ENCODE data around the gene PLEKHM3. TPM values are rescaled to one million over a fixed set of nuclear protein-coding genes. Genes with fewer than 3 reads are reported as not detected.
"Not testable (repeated sequence)": the region's sequence is repeated elsewhere in the genome, so short reads cannot be mapped to it uniquely, and the experiment has no call there.

The PLEKHM3 gene
- total RNA-seq, 1 donor, result 19.7 TPM

DNA sequence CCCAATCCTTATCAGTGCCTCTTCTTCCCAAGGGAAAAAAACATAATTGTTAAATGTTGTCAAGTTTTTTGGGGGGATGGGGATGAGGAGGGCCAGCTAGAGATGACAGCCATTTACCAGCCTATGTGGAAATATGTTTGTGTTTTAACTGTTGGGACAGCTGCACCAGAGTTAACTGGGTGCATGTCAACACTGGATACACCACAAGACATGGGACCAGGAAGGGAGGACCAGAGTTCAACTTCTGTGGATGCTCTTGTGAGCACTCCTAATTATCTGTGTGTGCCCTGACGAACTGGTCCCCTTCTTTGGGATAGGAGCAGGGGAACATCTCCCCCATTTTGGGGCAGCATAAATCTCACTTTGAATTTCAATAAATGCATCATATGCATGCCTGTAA is 189.5 kb downstream of the PLEKHM3 start:
- DNase-seq (ENCODE audit: low read depth in 2 of 3, low spot score in 2 of 3), result no peak

DNA sequence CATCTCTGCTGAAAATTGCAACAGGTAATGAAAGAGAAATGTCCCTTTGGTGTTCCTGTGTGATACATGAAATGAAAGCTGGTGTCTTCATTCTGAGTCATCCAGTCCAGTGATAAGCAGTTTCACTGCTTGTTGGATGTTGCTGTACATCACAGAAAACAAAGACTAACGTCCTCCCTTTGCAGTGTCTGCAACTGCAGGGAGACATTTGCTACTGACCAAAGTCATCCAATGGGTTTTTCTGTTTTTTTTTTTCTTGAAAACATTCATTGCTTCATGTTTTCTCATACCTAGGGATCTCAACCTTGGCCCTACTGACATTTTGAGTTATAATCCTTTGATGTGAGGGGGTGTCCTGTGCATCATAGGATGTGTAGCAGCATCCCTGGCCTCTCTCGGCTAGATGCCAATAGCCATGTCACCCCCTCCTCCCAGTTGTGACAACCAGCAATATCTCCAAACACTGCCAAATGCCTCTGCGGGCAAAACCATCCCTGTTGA is 192.0 kb downstream of the PLEKHM3 start:
- DNase-seq (ENCODE audit: low read depth in 2 of 3, low spot score in 2 of 3), result no peak

DNA sequence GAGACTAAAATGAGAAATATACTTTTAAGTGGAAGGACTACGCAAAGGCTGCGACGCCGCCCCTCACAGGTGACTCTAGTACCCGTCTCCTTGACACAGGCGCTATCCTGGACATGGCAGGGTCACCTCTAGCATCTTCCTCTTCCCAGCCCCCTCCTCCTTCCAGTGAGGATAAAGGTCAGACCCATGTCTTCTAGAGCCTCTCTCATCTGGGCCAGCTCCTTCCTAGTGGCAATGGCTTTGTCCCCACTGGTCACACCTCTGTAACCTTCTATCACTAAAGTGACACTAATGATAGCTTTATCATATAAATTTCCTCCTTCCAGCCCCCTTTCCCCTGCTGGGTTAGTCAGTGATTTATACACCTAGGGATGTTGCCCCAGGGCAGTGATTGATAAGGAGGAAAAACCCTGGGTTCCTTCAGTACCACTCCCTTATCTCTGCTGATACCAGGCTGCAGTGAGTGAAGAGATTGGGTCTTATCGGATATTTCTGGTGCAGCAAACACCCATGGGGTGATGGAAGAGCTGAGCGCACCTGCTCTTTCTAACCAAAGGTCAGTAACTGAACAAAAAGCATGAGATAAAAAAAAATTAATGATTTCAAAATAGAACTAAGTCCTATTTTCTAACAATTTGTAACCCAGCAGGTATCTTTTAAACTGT is 193.6 kb downstream of the PLEKHM3 start:
- DNase-seq (ENCODE audit: low read depth in 2 of 3, low spot score in 2 of 3), result no peak

DNA sequence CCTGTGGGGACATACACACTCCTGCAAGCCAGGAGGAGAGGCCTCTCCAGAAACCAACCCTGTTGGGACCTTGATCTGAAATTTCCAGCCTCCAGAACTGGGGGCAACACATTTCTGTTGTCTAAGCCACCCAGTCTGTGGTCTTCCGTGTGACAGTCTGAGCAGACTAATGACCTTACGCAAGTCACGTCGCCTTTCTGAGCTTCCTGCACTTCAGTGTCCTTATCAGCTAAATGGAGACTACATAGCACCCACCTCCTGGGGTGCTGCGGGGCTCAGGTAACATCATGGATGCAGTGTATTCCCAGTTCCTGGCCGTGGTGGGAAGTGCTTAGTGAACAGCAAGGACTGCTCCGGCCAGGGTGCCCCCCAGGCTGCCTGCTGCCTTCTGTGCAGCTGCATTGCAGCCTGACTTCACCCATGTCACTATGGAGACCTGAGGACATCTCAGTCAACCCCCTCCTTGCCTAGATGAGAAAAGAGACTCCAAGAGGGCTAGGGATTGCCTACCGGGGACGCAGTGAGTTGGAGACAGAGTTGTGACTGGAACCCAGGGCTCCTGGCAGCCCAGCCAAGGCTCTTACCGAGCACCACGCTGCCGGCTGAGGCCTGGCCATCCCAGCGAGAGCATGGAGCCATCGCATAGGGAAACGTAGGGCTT is 194.4 kb downstream of the PLEKHM3 start:
- DNase-seq (ENCODE audit: low read depth in 2 of 3, low spot score in 2 of 3), result no peak

DNA sequence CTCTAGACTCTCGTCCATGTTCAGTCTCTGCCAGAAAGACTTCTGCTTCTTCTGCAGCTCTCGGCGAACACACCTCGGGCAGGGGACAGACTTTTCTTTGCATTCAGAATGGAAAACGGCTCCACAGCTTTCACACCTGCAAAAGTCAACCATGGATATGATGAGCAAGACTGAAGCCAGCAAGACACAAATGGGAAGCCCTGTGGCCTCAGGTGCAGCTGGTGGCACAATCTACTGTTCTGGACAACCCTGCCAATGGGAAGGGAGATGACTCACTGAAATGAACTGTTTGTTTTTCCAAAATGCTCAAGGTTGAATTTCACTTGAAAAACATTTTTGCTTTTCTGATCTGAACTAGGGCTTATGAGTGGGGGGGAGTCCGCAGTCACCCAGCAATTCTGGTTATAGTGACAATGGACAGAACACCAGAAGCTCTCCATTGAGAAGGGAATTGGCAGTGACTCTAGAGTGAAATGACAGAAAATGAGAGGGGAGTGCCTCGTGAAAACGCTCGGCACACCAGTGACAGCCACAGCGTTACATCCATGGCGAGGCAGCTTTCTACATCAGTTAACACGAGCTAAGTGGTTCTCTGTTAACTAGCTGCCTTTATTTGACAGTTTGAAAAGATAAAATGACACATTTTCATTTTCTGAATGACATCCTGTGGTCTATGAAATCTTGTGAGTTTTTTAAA is 196.8 kb downstream of the PLEKHM3 start:
- DNase-seq (ENCODE audit: low read depth in 2 of 3, low spot score in 2 of 3), result no peak

DNA sequence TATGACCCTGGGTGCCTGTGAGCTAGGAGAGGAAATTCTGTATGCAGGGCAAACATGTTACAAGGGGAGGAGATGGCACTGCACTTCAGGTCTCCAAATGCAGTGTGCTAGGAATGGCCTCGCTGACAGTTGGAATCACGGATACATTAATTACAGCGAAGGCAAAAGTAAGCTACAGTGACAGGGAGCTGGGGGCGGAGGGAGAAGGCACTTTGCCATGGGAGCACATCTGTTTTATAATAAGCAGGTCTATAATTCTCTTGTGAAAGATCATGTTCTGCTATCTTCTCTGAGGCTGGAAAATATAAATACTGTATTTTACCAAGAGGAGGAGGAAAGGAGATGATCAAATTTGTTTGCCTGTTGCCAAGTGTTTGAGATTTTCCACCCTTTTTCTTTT is 199.3 kb downstream of the PLEKHM3 start:
- no peak for DNase-seq (ENCODE audit: low read depth in 2 of 3, low spot score in 2 of 3)

DNA sequence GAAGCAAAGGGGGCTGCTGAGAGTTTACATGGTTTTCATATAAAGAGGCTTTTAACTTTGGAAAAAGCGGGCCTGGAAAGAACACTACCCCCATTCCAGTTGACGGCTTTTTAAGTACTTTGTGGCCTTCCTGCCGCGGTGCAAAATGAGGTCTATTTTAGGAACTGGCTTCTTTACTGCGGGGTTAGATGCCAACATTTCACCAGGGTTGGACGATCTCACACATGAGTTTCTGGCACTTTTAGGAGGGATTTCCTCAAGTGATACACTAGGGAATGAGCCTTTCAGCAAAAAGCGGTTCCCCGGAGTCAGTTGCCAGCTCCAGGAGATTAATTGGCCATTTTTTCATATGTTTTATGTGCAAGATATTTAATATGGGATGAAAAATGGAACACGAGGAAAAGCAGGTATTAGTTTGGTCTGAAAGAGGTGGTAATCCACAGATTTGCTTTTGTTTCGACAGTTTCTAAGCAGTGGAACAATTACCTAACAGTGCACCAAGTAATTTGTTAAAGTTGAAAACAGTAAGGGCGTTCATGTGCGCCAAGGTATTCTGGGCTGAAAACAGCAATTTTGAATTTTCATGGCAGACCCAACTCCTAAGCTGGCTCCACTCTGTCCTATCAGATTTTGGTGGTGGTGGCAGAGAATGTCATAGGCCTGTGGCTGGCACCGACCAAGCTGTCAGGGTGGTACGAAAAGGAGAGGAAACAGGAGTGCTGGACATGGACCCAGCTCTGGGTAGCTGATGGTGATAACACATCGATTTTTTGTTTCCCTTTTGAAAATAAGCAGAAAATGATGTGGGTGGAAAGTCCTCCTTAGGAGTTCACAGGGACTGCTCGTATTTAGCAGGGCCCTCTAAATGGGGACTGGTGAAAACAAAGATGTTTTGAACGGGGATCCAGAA is 200.0 kb downstream of the PLEKHM3 start:
- no peak for DNase-seq (ENCODE audit: low read depth in 2 of 3, low spot score in 2 of 3)

DNA sequence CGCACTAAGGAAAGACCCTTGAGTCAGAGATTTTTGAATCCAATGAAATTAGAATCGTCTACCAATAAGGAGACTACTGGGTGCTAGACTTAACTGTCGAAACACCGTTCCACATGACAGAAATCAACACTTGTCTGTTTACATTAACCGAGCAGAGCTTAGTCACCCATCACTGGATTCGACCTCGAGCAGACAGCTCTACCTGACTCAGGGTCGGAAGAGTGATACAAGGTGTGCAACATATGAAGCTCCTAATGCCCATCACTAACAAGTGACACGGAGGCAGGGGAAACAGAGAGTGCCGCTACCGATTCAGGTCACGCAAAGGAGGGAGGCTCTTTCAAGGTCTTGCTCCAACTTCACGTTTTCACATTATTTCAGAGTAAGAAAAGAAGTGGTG is 201.5 kb downstream of the PLEKHM3 start:
- DNase-seq (ENCODE audit: low read depth in 2 of 3, low spot score in 2 of 3), result no peak

DNA sequence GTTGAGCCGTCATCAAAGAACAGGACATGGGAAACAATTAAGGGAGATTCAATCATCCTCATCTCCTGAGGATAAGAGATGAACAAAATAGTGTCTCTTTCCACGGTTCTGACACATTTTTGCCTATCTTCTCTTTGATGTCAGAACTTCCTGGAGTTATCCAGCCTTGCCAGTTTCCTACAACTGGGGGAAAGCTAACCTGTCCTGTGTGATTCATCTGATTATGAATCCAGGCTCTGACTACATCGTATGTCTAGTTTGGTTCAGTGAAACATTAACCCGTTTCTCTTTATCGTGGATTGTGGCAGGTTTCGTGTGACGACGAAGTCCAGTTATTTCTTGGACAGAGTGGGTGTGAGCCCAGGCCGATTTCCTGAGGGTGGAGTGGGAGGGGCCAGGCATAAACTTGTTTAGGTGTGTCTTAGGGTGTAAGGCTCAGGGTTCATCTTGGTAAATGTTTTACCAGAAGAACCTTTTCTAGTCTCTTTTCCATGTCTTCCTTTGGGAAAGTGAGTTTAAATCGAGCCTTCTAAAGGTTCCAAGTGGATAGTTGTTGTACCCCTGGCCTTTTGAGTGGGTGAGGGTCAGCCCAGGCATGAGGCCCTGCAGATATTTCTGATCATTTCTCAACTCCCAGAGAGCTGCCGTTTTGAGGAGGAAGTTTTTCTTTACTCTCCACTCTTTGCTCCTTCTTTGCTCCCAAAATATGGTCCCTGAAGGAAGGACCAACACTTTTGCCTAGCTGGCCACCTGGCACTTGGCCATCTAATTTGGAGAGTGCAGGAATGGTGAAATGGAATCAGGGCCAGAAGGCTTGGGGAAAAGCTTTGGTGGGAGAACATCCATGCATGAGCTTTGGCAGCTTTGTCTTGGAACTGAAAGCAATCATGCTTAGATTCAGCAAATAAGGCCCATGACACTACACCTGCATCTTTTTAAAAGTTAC is 205.2 kb downstream of the PLEKHM3 start:
- DNase-seq (ENCODE audit: low read depth in 2 of 3, low spot score in 2 of 3), result no peak

DNA sequence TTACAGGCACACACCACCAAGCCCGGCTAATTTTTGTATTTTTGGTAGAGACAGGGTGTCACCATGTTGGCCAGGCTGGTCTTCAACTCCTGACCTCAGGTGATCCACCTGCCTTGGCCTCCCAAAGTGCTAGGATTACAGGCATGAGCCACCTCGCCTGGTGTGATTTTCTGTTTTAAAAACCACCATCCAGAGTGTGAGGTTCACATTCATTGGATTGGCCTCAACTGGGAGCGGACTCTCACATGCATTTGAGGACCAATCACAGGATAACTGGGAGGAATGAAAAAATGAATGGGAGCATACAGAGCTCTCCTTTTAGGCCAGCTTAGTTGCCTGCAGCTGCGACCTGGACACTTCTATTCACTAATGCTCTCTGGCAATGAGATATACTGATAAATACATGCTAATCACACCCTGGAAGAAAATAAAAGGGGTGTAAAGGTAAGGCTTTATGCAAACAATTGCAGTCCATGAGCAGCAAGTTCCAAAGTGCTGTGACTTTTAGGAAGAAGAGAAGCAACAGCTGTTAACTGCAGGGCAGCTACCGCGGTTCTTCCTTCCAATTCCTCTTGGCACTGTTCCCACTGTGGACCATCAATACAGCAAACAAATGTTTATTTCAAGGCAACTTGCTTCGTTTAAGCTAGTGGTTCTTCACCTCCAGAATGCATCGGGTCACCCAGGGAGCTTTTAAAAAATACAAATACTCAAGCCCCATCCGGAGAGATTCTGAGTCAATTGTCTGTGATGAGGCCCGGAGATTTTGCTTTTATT is 206.1 kb downstream of the PLEKHM3 start:
- DNase-seq (ENCODE audit: low read depth in 2 of 3, low spot score in 2 of 3), result no peak

DNA sequence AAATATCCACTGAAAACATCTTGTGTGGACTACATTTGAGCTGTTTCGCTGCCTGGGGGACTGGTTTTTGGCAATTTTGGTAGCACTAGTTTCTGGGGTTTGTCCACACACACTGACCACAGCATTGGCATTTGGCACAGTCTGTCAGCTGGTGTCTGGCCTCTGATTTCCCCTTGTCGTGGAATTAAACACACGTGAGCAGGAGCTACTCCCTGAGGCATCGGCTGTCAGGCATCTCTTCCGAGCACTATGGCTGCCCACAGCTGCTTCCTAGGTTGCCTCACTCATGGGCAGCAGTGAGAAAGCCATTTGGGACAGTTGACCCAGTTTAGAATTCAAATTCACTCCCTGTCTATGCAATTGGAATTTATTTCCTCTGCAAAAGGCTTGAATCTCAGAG is 208.8 kb downstream of the PLEKHM3 start:
- no peak for DNase-seq (ENCODE audit: low read depth in 2 of 3, low spot score in 2 of 3)

DNA sequence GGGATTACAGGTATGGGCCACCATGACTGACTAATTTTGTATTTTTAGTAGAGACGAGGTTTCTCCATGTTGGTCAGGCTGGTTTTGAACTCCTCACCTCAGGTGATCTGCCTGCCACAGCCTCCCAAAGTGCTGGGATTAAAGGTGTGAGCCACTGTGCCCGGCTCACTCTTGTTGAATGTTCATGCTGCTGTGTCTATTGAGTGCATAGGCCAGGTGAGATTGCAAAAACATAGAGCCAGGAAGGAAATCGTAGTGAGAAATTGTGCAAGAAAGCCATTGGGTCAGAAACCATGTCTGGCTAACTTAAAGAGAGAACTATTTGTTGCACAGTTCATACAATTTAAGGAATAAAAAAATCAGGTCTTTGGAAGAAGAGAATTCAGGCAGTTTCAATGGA is 210.1 kb downstream of the PLEKHM3 start:
- no peak for DNase-seq (ENCODE audit: low read depth in 2 of 3, low spot score in 2 of 3)

DNA sequence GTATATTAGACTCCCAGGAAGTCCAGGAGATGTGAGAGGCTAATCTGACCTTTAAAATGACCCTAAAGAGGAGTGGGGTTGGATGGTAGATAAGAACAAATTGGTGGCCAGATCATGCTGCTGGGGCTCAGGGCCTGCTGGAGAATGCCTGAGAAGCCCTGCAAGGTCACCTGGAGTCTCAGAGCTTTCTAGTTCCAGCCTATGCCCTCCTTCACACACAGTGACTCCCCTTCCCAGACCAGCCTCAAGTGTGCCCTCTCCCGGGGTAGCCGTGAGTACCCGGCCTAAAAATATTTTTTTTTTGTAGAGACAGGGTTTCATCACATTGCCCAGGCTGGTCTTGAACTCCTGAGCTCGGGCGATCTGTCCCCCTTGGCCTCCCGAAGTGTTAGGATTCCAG is 211.4 kb downstream of the PLEKHM3 start:
- no peak for DNase-seq (ENCODE audit: low read depth in 2 of 3, low spot score in 2 of 3)

DNA sequence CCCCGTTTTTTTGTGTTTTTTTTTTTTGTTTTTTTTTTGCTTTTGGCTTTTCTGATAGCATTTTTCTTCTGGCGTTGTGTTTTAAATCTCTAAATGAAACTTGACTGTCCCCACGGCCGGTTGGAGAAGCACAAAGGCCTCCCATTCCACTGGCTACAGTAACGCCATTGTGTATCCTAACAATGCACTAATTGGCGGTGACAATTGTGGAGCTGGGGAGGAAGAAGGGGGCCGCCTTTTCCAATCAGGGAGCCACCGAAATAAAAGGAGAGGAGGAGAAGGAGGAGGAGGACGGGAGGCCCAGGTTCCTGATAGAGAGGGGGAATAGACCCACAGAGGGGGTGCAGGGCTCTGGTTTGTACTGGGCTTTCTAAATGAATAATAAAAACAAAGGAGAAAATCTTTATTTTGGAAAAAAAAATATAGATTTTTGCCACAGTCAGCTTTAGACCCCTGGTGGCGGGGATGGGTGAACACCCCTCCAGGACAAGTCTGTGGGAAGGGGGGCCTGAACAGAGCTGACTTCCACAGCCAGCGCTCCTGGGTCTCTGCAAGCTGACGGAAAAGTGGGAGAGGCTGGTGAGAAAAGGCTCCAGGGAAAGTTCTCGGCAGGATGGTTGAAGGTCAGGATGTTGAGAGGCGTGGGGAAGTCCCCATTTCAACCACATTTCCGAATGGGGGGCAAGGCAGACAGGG is 212.0 kb downstream of the PLEKHM3 start:
- DNase-seq (ENCODE audit: low read depth in 2 of 3, low spot score in 2 of 3), result no peak

DNA sequence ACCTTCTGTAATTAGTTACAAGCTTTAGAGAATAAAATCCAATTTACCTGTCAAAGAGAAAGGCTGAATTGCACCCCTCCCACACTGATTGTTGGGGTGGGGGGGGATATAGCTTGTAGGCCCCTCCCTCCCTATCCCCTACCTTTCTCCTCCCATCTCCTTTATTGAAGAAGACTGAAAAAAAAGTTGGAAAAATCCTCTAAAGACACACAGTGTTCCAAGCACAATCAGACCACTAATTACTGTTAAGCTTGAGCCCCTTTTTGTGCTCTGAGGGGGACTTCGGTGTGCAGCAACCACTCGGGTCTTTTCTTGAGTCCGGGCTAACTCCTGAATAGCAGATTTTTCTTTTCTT is 212.6 kb downstream of the PLEKHM3 start:
- no peak for DNase-seq (ENCODE audit: low read depth in 2 of 3, low spot score in 2 of 3)

DNA sequence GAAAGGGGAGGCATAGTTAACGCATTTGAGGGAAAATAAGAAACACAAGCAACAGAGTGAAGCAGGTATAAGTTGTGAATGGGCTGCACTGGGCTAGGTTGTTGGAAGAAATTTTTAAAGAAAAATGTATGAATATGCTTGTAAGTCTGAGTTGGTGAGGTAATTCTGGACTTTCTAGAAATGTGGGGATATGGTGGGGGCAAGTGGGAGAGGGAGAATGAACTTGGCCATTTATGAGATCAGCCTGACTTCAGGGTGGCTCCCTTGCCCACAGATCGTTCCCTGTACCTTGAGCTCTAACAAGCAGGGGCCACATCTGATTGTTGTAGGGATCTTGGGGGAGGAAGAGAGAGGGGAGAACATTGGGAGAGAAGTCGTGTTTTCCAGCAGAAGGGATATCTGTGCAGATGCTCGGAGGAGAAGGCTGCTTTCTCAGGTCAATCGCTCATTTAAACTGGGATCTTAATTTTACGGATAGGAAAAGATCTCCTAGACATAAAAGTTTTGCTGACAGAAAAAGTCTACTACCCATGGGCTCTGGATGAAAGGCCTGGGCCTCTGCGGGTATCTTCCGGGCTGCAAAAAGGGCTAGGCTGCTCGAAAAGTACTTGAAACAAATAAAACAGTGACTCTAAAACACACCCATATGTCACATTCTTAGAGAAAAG is 213.1 kb downstream of the PLEKHM3 start:
- no peak for DNase-seq (ENCODE audit: low read depth in 2 of 3, low spot score in 2 of 3)

DNA sequence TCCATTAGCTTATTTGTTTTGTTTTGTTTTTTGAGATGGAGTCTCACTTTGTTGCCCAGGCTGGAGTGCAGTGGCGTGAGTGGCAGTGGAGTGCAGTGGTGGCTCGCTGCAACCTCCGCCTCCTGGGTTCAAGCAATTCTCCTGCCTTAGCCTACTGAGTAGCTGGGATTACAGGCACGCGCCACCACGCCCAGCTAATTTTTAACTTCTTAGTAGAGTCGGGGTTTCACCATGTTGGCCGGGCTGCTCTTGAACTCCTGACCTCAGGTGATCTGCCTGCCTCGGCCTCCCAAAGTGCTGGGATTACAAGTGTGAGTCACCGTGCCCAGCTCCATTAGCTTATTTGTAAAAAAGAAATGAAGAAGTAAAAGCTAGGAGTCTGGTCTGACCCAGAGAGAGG is 213.7 kb downstream of the PLEKHM3 start:
- DNase-seq (ENCODE audit: low read depth in 2 of 3, low spot score in 2 of 3), result not testable (repeated sequence)

DNA sequence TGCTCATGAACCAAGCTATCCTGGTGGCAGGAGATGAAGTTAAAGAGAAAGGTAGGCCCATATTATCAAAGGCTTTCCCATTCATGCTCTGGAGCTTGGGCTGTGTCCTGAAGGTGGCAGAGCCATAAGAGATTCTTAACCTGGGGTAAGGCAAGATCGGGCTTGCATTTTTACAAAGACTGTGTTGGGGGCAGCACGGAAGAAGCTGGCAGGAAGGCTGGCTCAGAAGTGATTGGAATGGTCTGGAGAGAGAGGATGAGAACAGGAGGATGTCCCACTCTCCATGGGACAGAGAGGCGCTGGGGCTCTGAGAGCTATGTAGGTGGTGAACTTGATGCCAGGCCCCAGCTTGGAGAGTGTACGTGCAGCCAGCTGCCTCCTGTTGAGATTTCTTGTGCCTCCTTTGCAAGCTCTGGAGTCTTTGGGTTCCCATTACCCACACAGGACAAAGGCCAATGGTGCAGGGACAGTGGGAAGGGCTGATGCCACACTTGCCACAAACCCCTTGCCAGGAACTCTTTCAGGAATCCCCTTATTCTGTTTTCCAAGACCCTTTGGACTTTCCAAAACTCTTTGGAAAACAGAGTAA is 215.0 kb downstream of the PLEKHM3 start:
- DNase-seq (ENCODE audit: low read depth in 2 of 3, low spot score in 2 of 3), result no peak
